Measurements from ENCODE around the gene PVALB.

GRCh38 chr22:36790648-36791047 lies 26.2 kb downstream of the PVALB start:
- no peak for TF ChIP-seq FOXM1 (IDR thresholded peaks at IDR 0.05; ENCODE audit: borderline replicate concordance, low read depth)
- no peak for TF ChIP-seq CREB1 (IDR thresholded peaks at IDR 0.05; ENCODE audit: low read depth)
- no peak for TF ChIP-seq YY1 (IDR thresholded peaks at IDR 0.05; ENCODE audit: low read depth)
- TF ChIP-seq TEAD4 (IDR thresholded peaks at IDR 0.05), result no peak
- no peak for TF ChIP-seq REST (IDR thresholded peaks at IDR 0.05; ENCODE audit: low read depth)
- no peak for TF ChIP-seq EP300 (IDR thresholded peaks at IDR 0.05; ENCODE audit: borderline replicate concordance)
- TF ChIP-seq NFIC (IDR thresholded peaks at IDR 0.05), result no peak
- no peak for TF ChIP-seq ZBTB7A (IDR thresholded peaks at IDR 0.05; ENCODE audit: low read depth)
- no peak for TF ChIP-seq MAX (IDR thresholded peaks at IDR 0.05)
- no peak for TF ChIP-seq TAF1 (IDR thresholded peaks at IDR 0.05; ENCODE audit: low read depth)
- TF ChIP-seq CEBPB (IDR thresholded peaks at IDR 0.05), result no peak
- no peak for TF ChIP-seq EGR1 (IDR thresholded peaks at IDR 0.05)

Data from Ishikawa (cell line).